Measurements from ENCODE around the gene ZNF532.

ZNF532 gene

GRCh38 chr18:58896268-58896667, 31.6 kb downstream of the ZNF532 start:
- H3K27ac ChIP-seq, result no peak overlapping the region
- no peak for TF ChIP-seq CTCF (conservative IDR thresholded peaks at IDR 0.05)

- no peak for TF ChIP-seq CTCF (conservative IDR thresholded peaks at IDR 0.05)
Measured at GRCh38 chr18:58896734-58897508, 32.2 kb downstream of the ZNF532 start.

GRCh38 chr18:58898010-58898799, 33.5 kb downstream of the ZNF532 start:
- TF ChIP-seq CTCF (conservative IDR thresholded peaks at IDR 0.05), result no peak
- H3K27ac ChIP-seq, result peak overlapping the region; percentile 23; the same call in 1 of the 2 replicates

More at GRCh38 chr18:58896734-58897508, 32.2 kb downstream of the ZNF532 start:
- no peak overlapping the region for H3K27ac ChIP-seq

GRCh38 chr18:58900015-58900649, 35.5 kb downstream of the ZNF532 start:
- TF ChIP-seq CTCF (conservative IDR thresholded peaks at IDR 0.05), result no peak
- no peak overlapping the region for H3K27ac ChIP-seq

- TF ChIP-seq CTCF (conservative IDR thresholded peaks at IDR 0.05), result no peak
- H3K27ac ChIP-seq, result no peak overlapping the region
Measured at GRCh38 chr18:58901143-58901542, 36.5 kb downstream of the ZNF532 start.

GRCh38 chr18:58901783-58902182, 37.1 kb downstream of the ZNF532 start:
- TF ChIP-seq CTCF (conservative IDR thresholded peaks at IDR 0.05), result no peak
- H3K27ac ChIP-seq, result no peak overlapping the region

GRCh38 chr18:58902961-58903360, 38.3 kb downstream of the ZNF532 start:
- H3K27ac ChIP-seq, result no peak overlapping the region

More at GRCh38 chr18:58902961-58903360, 38.3 kb downstream of the ZNF532 start:
- no peak for TF ChIP-seq CTCF (conservative IDR thresholded peaks at IDR 0.05)
